DND-41 (cell line): ENCODE data around the gene ELF3.

ENCODE experiments used
- CTCF ChIP-seq: IDR thresholded peaks from 2 replicates; pipeline ENCODE4 v1.5.1; 2012; ENCODE audit warnings: borderline replicate concordance, low read length, moderate library complexity, mild to moderate bottlenecking; ENCODE audit not compliant: poor library complexity, severe bottlenecking; ENCODE audit errors: extremely low read depth
- EZH2 ChIP-seq: IDR thresholded peaks from 3 replicates; pipeline ENCODE4 v1.6.1; 2012; ENCODE audit warnings: borderline replicate concordance, low read depth, mild to moderate bottlenecking, moderate library complexity, low read length, inconsistent platforms; ENCODE audit not compliant: severe bottlenecking

GRCh38 chr1:202015662-202015937 lies 5.2 kb downstream of the ELF3 start:
- TF ChIP-seq CTCF (no peak), EZH2 (no peak)
